Measurements from ENCODE around the gene KCNJ1.

- TF ChIP-seq, protein P1, sequence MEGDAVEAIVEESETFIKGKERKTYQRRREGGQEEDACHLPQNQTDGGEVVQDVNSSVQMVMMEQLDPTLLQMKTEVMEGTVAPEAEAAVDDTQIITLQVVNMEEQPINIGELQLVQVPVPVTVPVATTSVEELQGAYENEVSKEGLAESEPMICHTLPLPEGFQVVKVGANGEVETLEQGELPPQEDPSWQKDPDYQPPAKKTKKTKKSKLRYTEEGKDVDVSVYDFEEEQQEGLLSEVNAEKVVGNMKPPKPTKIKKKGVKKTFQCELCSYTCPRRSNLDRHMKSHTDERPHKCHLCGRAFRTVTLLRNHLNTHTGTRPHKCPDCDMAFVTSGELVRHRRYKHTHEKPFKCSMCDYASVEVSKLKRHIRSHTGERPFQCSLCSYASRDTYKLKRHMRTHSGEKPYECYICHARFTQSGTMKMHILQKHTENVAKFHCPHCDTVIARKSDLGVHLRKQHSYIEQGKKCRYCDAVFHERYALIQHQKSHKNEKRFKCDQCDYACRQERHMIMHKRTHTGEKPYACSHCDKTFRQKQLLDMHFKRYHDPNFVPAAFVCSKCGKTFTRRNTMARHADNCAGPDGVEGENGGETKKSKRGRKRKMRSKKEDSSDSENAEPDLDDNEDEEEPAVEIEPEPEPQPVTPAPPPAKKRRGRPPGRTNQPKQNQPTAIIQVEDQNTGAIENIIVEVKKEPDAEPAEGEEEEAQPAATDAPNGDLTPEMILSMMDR (IDR thresholded peaks at IDR 0.05): no peak
- no peak for TF ChIP-seq POLR2A (IDR thresholded peaks at IDR 0.05)
Measured at GRCh38 chr11:128877726-128878125, 10.6 kb upstream of the KCNJ1 start.
